PC-3 (cell line): Measurements from ENCODE around the gene FTO.

Source experiments
- CTCF ChIP-seq: fragments of 300-600 bp; sonication (generic); conservative IDR thresholded peaks from 2 replicates; pipeline ENCODE4 v1.5.1; 2017; ENCODE audit warnings: antibody characterized with exemption, low read depth, mild to moderate bottlenecking, low read length
- EZH2 ChIP-seq: fragments of 300-600 bp; sonication (generic); IDR thresholded peaks from one replicate; pipeline ENCODE4 v1.6.1; 2017; ENCODE audit warnings: antibody characterized with exemption, mild to moderate bottlenecking, low read length; ENCODE audit not compliant: unreplicated experiment
- EZH2phosphoT487 ChIP-seq: fragments of 300-600 bp; sonication (generic); IDR thresholded peaks from 2 replicates; pipeline ENCODE4 v1.6.1; 2018; ENCODE audit warnings: mild to moderate bottlenecking, antibody characterized with exemption, low read length, borderline replicate concordance

DNA sequence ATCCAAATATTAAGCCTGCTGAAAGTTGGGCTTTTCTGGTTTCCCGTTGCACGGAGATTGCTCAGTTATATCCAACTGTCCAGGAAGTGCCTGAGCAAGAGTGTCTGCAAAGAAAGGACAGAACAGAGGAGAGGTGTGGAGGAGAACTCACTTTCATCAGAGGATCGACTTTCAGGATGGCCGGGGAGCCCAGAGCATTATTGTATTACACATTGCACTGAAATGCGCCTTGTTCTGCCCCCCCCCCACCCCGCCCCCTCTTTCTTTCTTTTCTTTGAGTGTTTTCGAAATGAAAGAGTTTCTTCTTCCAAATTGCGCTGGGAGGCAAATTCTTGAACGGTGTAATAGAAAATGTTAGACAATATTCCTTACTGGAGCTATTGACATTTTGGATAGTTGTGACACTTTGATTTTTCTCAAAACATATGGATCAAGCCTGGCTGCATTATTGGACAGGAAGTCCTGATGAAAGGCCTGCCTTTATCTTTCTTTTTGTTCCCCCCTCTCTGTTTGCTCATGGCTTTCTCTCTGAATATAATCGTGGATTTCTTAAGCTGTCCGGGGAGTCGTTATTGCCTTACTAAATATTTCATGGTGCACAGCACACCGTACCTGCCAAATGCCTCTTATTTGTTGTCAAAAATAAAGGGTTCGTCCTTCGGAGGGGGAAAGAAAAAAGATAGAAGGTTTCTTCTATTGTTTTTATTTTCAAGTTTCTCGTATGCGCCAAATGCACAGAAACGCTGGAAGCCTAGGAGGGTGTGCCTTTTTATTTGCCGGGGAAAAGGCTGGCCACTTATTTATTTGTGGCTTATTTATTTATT lies 471.8 kb downstream of the FTO start:
- no peak for TF ChIP-seq CTCF
- no peak for TF ChIP-seq EZH2
- no peak for TF ChIP-seq EZH2phosphoT487
